GM12892 (cell line): Measurements from ENCODE around the gene ATXN2L.

ENCODE experiments used
- POLR2A ChIP-seq: IDR thresholded peaks from 2 replicates; pipeline ENCODE4 v1.6.1; 2011; ENCODE audit warnings: low read depth, low read length, control low read depth
- POLR2AphosphoS5 ChIP-seq: IDR thresholded peaks from 2 replicates; pipeline ENCODE4 v1.6.1; 2011; ENCODE audit warnings: low read depth, low read length, control low read depth
- TAF1 ChIP-seq: IDR thresholded peaks from 2 replicates; pipeline ENCODE4 v1.6.1; 2011; ENCODE audit warnings: low read depth, mild to moderate bottlenecking, control low read depth, low read length, borderline replicate concordance

GRCh38 chr16:28839899-28840298 is 17.1 kb downstream of the ATXN2L start:
- TF ChIP-seq POLR2A (no peak), TAF1 (no peak), POLR2AphosphoS5 (no peak)
